Cardiac fibroblast (primary cell): ENCODE results near the gene ATOX1.
"Not testable (repeated sequence)": the region's sequence is repeated elsewhere in the genome, so short reads cannot be mapped to it uniquely, and the experiment has no call there.

Source experiments
- DNase-seq, 2 donors: peaks; one replicate each; pipeline versions ENCODE4 v3.0.0 to v3.0.0-alpha.2; 2010; ENCODE audit warnings: low read depth in 2 of 2
- H3K4me3 ChIP-seq, 2 donors: replicated peaks in 1 of 2; 1 replicate in 1 of 2; 2 replicates in 1 of 2; pipeline ENCODE4 v1.5.1; 2011; ENCODE audit warnings: low read depth in 2 of 2, low read length in 2 of 2, mild to moderate bottlenecking in 2 of 2, moderate library complexity in 1 of 2
- CTCF ChIP-seq: IDR thresholded peaks from one replicate; pipeline ENCODE4 v1.5.1; 2011; ENCODE audit warnings: low read depth, mild to moderate bottlenecking, low read length, inconsistent platforms

ATOX1 gene

DNA sequence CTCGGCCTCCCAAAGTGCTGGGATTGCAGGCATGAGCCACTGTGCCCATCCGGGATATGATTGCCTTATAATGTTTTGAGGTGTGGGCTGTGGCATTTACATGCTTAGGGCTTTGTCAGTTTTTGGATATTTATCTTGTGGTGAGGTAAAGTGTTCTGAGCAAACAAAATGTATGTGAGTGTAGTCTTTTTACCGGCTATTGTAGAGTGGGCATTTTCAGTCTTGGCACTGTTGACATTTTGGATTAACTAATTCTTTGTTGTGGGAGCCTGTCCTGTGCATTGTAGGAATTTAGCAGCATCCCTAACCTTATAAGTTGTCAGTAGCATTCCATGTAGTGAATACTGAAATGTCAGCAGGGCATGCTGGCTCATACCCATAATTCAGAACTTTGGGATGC, 34.9 kb upstream of the ATOX1 start:
- TF ChIP-seq CTCF = no peak
- H3K4me3 ChIP-seq = no peak overlapping the region
- DNase-seq = no peak

DNA sequence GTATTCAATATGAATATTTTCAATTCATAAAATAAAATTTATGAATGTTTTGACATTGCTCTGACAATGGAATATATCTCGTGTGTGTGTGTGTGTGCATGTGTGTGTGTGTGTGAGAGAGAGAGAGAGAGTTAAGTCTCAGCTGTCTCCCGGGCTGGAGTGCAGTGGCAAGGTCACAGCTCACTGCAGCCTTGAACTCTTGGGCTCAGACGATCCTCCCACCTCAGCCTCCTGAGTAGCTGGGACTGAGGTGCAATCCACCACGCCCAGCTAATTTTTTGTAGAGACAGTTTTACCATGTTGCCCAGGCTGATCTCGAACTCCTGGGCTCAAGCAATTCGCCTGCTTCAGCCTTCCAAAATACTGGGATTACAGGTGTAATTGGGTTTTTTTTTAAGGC, 29.4 kb upstream of the ATOX1 start:
- no peak for DNase-seq
- H3K4me3 ChIP-seq = no peak overlapping the region
- no peak for TF ChIP-seq CTCF

DNA sequence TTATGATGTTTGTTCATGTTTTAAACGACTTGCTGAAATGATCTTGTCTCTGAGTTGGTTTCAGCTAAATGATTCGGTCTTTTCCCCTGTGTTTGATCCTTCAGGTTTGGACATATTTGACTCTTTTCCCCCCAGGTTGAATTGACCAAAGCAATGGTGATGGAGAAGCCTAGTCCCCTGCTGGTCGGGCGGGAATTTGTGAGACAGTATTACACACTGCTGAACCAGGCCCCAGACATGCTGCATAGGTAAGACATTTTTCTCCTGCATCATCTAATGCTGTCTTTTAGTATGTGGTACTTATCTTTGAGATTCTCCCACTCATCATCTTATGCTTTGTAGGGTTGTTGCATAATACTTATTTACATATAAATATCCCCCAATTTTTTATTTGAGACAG, 28.0 kb upstream of the ATOX1 start:
- no peak overlapping the region for H3K4me3 ChIP-seq
- TF ChIP-seq CTCF = no peak
- DNase-seq = no peak

DNA sequence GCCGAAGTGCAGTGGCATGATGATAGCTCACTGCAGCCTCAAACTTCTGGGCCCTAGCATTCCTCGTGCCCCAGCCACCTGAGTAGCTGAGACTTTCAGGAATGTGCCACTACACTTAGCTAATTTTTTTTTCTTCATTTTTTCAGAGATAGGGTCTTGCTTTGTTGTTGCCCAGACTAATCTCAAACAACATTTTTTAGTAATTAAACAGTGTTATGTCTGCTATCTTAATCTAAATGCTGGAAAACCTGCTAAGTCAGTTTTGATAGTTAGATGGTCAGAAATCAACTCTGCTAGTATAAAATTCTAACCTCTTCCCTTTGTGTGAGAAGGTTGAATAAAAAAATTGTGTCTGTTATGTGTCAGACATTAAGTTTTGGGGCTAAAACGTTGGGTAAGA, 25.7 kb upstream of the ATOX1 start:
- TF ChIP-seq CTCF = no peak
- no peak overlapping the region for H3K4me3 ChIP-seq
- no peak for DNase-seq

DNA sequence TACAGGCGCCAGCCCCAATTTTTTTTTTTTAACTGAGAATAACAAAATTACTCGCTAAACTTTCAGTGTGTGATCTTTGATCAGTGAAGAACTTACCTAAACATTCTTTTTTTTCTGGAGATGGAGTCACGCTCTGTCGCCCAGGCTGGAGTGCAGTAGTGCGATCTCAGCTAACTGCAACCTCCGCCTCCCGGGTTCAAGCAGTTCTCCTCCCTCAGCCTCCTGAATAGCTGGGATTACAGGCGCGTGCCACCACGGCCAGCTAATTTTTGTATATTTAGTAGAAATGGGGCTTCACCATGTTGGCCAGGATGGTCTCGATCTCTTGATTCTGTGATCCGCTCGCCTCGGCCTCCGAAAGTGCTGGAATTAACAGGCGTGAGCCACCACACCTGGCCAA, 25.2 kb upstream of the ATOX1 start:
- DNase-seq, H3K4me3 ChIP-seq: not testable (repeated sequence)

DNA sequence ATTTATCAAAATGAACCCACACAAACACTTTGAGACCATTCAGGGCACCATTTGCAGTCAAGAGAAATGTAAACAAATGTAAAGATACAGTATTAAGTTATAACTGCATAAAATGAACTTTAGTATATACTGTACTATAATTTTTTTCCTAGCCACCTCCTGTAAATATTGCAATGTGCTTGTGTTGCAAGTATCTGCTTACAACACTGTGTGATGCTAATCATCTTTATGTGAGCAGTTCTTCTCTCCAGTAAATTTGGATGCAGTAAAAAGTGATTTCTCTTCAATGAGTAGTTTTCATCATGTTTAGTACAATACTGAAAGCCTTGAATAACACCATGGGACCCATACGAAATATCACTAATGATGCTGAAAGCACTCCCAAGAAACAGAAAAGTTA, 22.8 kb upstream of the ATOX1 start:
- DNase-seq = no peak
- no peak for TF ChIP-seq CTCF
- no peak overlapping the region for H3K4me3 ChIP-seq

DNA sequence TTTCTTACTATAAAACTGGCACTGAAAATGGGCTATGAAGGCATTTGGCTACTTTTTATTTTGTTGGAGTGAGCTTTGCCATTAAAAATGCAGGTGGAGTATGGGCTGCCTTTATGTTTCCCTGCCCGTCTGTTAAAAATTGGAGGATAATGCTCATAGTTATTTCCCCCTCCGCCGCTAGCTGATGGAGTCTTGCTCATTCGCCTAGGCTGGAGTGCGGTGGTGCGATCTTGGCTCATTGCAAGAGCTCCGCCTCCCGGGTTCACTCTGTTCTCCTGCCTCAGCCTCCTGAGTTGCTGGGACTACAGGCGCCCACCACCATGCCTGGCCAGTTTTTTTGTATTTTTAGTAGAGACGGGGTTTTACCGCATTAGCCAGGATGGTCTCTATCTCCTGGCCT, 21.9 kb upstream of the ATOX1 start:
- TF ChIP-seq CTCF = no peak
- no peak overlapping the region for H3K4me3 ChIP-seq
- no peak for DNase-seq
